IMR-90 (cell line): Measurements from ENCODE around the gene SFT2D3.

Source experiments
- BHLHE40 ChIP-seq: fragments of 150-350 bp; IDR thresholded peaks from 2 replicates; pipeline ENCODE4 v1.6.1; 2016; ENCODE audit warnings: mild to moderate bottlenecking, low read depth, low read length
- CEBPB ChIP-seq: IDR thresholded peaks from 2 replicates; pipeline ENCODE4 v1.6.1; 2012; ENCODE audit warnings: low read depth, low read length, improper control_type of control experiment
- CTCF ChIP-seq: conservative IDR thresholded peaks from 2 replicates; pipeline ENCODE4 v1.5.1; 2012; ENCODE audit warnings: mild to moderate bottlenecking, low read depth, low read length, improper control_type of control experiment
- FOS ChIP-seq: fragments of 150-350 bp; IDR thresholded peaks from 2 replicates; pipeline ENCODE4 v1.6.1; 2016; ENCODE audit warnings: low read depth, low read length
- MAZ ChIP-seq: IDR thresholded peaks from 2 replicates; pipeline ENCODE4 v1.6.1; 2012; ENCODE audit warnings: low read depth, mild to moderate bottlenecking, low read length, improper control_type of control experiment, moderate library complexity, borderline replicate concordance
- MXI1 ChIP-seq: IDR thresholded peaks from 2 replicates; pipeline ENCODE4 v1.6.1; 2012; ENCODE audit warnings: low read depth, mild to moderate bottlenecking, low read length, moderate library complexity, borderline replicate concordance
- NFE2L2 ChIP-seq: fragments of 150-350 bp; IDR thresholded peaks from 2 replicates; pipeline ENCODE4 v1.6.1; 2016; ENCODE audit warnings: low read depth, mild to moderate bottlenecking, low read length
- POLR2A ChIP-seq: IDR thresholded peaks from 2 replicates; pipeline ENCODE4 v1.6.1; 2012; ENCODE audit warnings: mild to moderate bottlenecking, low read depth, low read length
- RAD21 ChIP-seq: IDR thresholded peaks from 2 replicates; pipeline ENCODE4 v1.6.1; 2012; ENCODE audit warnings: low read length, improper control_type of control experiment
- RCOR1 ChIP-seq: IDR thresholded peaks from 2 replicates; pipeline ENCODE4 v1.6.1; 2012; ENCODE audit warnings: mild to moderate bottlenecking, low read length, improper control_type of control experiment; ENCODE audit not compliant: insufficient replicate concordance
- RFX5 ChIP-seq: IDR thresholded peaks from 2 replicates; pipeline ENCODE4 v1.8.0; 2012; ENCODE audit warnings: low read depth, mild to moderate bottlenecking, low read length, moderate library complexity
- SMC3 ChIP-seq: fragments of 150-350 bp; IDR thresholded peaks from 2 replicates; pipeline ENCODE4 v1.6.1; 2016; ENCODE audit warnings: low read depth, mild to moderate bottlenecking, antibody characterized with exemption, low read length, moderate library complexity
- USF2 ChIP-seq: fragments of 150-350 bp; IDR thresholded peaks from 2 replicates; pipeline ENCODE4 v1.6.1; 2017; ENCODE audit warnings: mild to moderate bottlenecking, antibody characterized with exemption, low read length, low read depth
- TF ChIP-seq, protein P1 (sequence below): fragments of 150-350 bp; IDR thresholded peaks from 2 replicates; pipeline ENCODE4 v1.6.1; 2016; ENCODE audit warnings: low read depth, mild to moderate bottlenecking, low read length, moderate library complexity, borderline replicate concordance

DNA sequence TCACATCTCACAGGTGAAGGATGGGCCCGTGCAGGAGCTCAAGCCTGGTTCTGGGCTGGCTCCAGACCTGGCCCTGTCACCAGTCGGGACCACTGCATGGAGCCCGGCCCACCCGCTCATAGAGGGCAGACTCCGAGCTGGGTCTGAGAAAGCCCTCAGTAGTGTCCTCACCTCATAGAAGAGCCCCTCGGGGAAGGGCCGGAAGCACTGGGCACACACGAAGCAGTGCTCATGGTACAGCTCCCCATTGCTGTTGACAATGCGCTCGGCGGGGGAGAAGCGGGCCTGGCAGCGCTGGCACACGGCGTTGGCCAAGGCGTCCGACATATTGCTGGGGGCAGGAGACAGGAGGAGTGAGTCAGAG lies 44.1 kb upstream of the SFT2D3 start:
- TF ChIP-seq CTCF (no peak), CEBPB (no peak), RFX5 (no peak), RAD21 (no peak), FOS (no peak), MXI1 (no peak), USF2 (no peak), SMC3 (no peak), POLR2A (no peak), BHLHE40 (no peak), NFE2L2 (no peak), RCOR1 (no peak), MAZ (no peak)
- TF ChIP-seq, protein P1, sequence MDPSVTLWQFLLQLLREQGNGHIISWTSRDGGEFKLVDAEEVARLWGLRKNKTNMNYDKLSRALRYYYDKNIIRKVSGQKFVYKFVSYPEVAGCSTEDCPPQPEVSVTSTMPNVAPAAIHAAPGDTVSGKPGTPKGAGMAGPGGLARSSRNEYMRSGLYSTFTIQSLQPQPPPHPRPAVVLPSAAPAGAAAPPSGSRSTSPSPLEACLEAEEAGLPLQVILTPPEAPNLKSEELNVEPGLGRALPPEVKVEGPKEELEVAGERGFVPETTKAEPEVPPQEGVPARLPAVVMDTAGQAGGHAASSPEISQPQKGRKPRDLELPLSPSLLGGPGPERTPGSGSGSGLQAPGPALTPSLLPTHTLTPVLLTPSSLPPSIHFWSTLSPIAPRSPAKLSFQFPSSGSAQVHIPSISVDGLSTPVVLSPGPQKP = no peak
